Activated T-cell treated with anti-CD3 and anti-CD28 coated beads, Interleukin-2, amount 50 U/mL, for 72 hours (primary cell): ENCODE measurements around the gene JSRP1. TPM values are rescaled to one million over a fixed set of nuclear protein-coding genes. Genes with fewer than 3 reads are reported as not detected.

ENCODE experiments used
- ATAC-seq, 2 donors: fragments of 150-1000 bp; cut with Tn5 transposase; replicated peaks in 1 of 2; 2 replicates each; pipeline ENCODE4 v1.10.0; 2021; ENCODE audit warnings: moderate library complexity in 2 of 2, mild to moderate bottlenecking in 1 of 2
- DNase-seq, 2 donors: peaks; one replicate each; pipeline ENCODE4 v3.0.0; 2021 to 2022; ENCODE audit warnings: mixed read lengths in 1 of 2
- H3K27ac Mint-ChIP-seq: one replicate; pipeline ENCODE4 v1.8.0; 2022; ENCODE audit warnings: mild to moderate bottlenecking, moderate library complexity, mixed read lengths
- H3K27me3 Mint-ChIP-seq: one replicate; pipeline ENCODE4 v1.8.0; 2022; ENCODE audit warnings: low read depth, mixed read lengths
- H3K36me3 Mint-ChIP-seq, 2 donors: one replicate each; pipeline ENCODE4 v1.8.0; 2022; ENCODE audit warnings: mixed read lengths in 2 of 2, mild to moderate bottlenecking in 1 of 2; ENCODE audit not compliant: insufficient read depth in 2 of 2
- H3K4me1 Mint-ChIP-seq: one replicate; pipeline ENCODE4 v1.8.0; 2022; ENCODE audit warnings: low read depth, mixed read lengths
- H3K4me3 Mint-ChIP-seq, 2 donors: one replicate each; pipeline ENCODE4 v1.8.0; 2022; ENCODE audit warnings: mild to moderate bottlenecking in 2 of 2, mixed read lengths in 2 of 2, moderate library complexity in 2 of 2
- H3K9me3 Mint-ChIP-seq, 2 donors: one replicate each; pipeline ENCODE4 v1.8.0; 2022; ENCODE audit warnings: mixed read lengths in 2 of 2
- total RNA-seq, 2 donors: library from RNA; stranded (reverse); gene quantifications; one replicate each; pipeline ENCODE4 v1.2.3, GENCODE V29; 2022

JSRP1 gene
- total RNA-seq, 2 donors from 2014 or later, result 0.72 to 1.6 TPM

- peaks cover 28% of the 10 kb centered on the region for H3K4me1 Mint-ChIP-seq
- H3K27ac Mint-ChIP-seq, result peak overlapping the region; percentile 61
- no peaks in the 10 kb centered on the region for H3K27me3 Mint-ChIP-seq
- no peak overlapping the region for H3K4me3 Mint-ChIP-seq
- ATAC-seq (no peak), DNase-seq (no peak)
- no peaks in the 10 kb centered on the region for H3K9me3 Mint-ChIP-seq
- peaks cover 4 to 6% of the 10 kb centered on the region in 2 donors for H3K36me3 Mint-ChIP-seq
These were observed 20.9 kb upstream of the JSRP1 start for GRCh38 chr19:2277138-2277537.

DNA sequence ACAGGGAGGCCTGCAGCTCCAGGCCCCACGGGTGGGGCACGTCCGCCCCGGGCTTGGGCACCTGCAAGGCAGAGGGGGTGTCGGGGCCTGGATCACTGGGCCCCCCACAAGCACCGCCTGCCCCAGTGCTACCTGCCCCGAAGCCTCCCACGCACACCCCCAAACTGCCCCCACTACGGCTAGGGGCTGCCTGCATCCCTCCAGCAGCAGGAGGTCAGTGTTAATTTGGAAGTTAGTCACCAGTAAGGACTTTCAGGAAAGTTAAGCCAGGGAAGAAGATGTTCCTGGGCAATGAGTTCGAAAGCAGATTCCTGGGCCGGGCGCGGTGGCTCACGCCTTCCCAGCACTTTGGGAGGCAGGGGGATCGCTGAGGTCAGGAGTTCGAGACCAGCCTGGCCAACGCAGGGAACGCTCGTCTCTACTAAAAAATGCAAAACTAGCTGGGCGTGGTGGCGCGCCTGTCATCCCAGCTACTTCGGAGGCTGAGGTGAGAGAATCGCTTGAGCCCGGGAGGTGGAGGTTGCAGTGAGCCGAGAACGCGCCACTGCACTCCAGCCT lies 20.3 kb upstream of the JSRP1 start:
- peaks cover 8 to 11% of the 10 kb centered on the region in 2 donors for H3K36me3 Mint-ChIP-seq
- peak overlapping the region; percentile 50 for H3K27ac Mint-ChIP-seq
- no peaks in the 10 kb centered on the region for H3K27me3 Mint-ChIP-seq
- peaks cover 29% of the 10 kb centered on the region for H3K4me1 Mint-ChIP-seq
- ATAC-seq (no peak), DNase-seq (no peak)
- H3K4me3 Mint-ChIP-seq, result no peak overlapping the region
- H3K9me3 Mint-ChIP-seq, result no peaks in the 10 kb centered on the region

- H3K4me1 Mint-ChIP-seq, result peaks cover 31% of the 10 kb centered on the region
- ATAC-seq, result no peak
- no peak overlapping the region for H3K4me3 Mint-ChIP-seq
- no peaks in the 10 kb centered on the region for H3K27me3 Mint-ChIP-seq
- peaks cover 11 to 13% of the 10 kb centered on the region in 2 donors for H3K36me3 Mint-ChIP-seq
- H3K9me3 Mint-ChIP-seq, result no peaks in the 10 kb centered on the region
- DNase-seq, result no peak
- no peak overlapping the region for H3K27ac Mint-ChIP-seq
These were observed 19.6 kb upstream of the JSRP1 start for GRCh38 chr19:2275588-2276428.

DNA sequence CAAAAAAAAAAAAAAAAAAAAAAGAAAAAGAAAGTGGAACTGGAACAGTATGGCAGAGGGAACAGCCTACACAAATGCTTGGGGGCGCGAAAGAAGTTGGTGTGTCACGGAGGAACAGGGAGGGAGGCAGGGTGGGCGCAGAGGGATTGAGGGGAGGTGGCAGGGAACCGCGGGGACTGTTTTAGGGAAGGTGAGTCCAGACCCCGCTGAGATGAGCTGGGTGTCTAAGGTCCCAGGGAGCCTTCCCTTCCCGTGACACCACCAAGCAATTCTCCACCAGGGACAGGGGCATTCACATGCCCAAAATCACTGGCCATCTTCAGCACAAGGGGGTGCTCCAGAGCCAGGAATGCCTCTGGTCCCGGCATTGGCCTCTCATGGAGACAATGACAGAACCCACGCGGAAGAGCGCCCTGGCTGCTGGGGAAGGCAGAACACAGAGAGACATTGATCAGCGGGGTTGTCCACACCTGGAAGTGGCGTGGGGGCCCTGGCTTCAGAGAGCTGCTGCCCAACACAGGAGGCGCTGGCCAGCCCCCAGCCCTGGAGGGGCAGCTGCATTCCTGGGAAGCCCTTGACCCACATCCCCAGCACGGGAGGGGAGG lies 18.8 kb upstream of the JSRP1 start:
- no peak for ATAC-seq
- H3K27ac Mint-ChIP-seq, result peak overlapping the region; percentile 69
- no peaks in the 10 kb centered on the region for H3K27me3 Mint-ChIP-seq
- peaks cover 13% of the 10 kb centered on the region in 2 donors for H3K36me3 Mint-ChIP-seq
- H3K4me1 Mint-ChIP-seq, result peaks cover 31% of the 10 kb centered on the region
- DNase-seq, result no peak
- no peaks in the 10 kb centered on the region for H3K9me3 Mint-ChIP-seq
- H3K4me3 Mint-ChIP-seq, result peak overlapping the region in 1 of 2 donors; percentile 25

GRCh38 chr19:2274185-2274711 lies 18.0 kb upstream of the JSRP1 start:
- peaks cover 31% of the 10 kb centered on the region for H3K4me1 Mint-ChIP-seq
- ATAC-seq, result no peak

DNA sequence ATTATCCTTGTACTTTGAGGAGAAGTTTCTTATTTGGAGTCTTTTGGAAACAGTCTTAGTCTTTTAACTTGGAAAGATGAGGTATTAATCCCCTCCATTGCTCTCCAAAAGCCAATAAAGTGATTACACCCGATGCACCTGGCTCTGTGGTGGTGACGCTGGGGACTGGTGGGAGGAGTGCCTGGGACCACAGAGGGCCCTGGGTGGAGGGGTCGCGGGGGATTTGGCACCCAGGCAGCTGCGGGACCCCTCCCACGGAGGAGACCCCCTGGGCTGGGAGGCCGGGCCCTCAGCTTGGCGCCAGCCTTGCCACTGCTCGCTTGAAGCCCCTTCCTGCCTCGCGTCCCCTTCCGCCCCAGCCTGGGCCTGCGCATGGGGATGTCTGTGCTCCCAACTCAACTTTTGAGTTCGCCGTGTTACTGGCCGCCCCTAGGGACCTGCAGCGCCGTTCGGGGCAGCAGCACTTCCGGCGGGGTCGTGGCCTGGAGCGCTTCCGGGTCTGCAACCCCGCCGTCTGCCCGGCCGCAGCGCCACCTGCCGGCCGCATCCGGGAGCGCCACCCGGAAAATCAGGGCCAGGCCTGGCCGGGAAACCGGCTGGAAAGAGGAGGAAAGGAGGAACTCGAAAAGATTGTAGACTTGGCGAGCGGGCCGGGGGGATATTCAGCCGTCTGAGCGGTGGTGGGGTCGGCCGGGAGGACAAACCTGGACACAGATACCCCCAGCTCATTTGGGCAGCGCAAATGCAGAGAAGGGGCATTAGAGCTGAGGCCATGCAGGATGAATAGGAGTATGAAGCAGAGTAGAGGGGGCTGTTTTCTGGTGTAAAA lies 17.4 kb upstream of the JSRP1 start:
- peak overlapping the region; percentile 88 to 96 for H3K4me3 Mint-ChIP-seq
- H3K27me3 Mint-ChIP-seq, result no peaks in the 10 kb centered on the region
- peaks cover 31% of the 10 kb centered on the region for H3K4me1 Mint-ChIP-seq
- peak; percentile 70 to 72 for ATAC-seq
- H3K9me3 Mint-ChIP-seq, result no peaks in the 10 kb centered on the region
- H3K27ac Mint-ChIP-seq, result peak overlapping the region; percentile 69
- DNase-seq, result peak; percentile 90 to 92
- H3K36me3 Mint-ChIP-seq, result peaks cover 16 to 17% of the 10 kb centered on the region in 2 donors

More at GRCh38 chr19:2274185-2274711, 18.0 kb upstream of the JSRP1 start:
- no peaks in the 10 kb centered on the region for H3K9me3 Mint-ChIP-seq
- H3K4me3 Mint-ChIP-seq, result peak overlapping the region; percentile 88 to 96
- peaks cover 16 to 17% of the 10 kb centered on the region in 2 donors for H3K36me3 Mint-ChIP-seq
- H3K27ac Mint-ChIP-seq, result peak overlapping the region; percentile 69
- DNase-seq, result no peak
- H3K27me3 Mint-ChIP-seq, result no peaks in the 10 kb centered on the region

- DNase-seq, result no peak
- Mint-ChIP-seq H3K27me3 (no peaks in the 10 kb centered on the region), H3K9me3 (no peaks in the 10 kb centered on the region), H3K4me1 (peaks cover 42% of the 10 kb centered on the region), H3K27ac (peak overlapping the region; percentile 92), H3K4me3 (peak overlapping the region; percentile 88 to 96), H3K36me3 (peaks cover 16 to 17% of the 10 kb centered on the region in 2 donors)
- ATAC-seq, result no peak
These were observed 15.3 kb upstream of the JSRP1 start for GRCh38 chr19:2271234-2272103.

DNA sequence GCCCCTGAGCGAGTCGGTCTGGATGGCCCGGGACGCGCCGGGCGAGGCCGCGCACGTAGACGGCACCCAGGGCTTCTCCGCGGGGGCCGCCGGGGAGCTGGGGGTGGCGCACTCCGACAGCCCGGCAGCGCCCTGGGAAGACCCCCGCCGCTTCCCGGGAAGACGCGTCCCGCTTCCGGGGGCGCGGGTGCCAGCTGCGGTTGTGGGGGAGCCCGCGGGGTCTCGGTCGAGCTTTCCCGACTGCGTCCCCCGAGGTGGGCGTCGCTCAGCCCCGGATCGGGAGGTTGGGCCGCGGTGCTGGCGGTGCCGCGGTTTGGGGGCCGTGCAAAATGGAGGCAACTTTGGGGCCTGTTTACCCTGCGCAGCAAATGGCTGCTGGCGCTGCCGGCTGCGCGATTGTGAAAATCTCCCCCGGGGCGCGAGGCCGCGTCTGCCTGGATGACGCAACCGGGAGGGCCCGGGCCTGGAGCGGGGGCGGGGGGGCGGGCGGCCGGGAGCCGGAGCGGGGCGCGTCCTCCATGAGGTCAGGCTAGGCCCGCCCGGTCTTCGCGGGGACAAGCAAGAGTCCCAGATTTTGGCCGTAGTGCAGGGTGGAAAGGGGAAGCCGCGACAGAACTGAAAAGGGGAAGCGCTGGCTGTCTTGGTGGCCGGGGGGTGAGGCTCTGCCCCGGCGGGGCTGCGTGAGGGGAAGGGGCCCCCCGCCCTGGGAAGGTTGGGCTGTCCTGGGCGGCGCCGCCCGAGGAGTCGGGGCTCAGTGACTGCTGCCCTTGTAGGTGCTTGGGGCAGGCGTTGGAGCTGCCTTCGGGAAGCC lies 14.4 kb upstream of the JSRP1 start:
- Mint-ChIP-seq H3K9me3 (no peaks in the 10 kb centered on the region), H3K36me3 (peaks cover 16 to 17% of the 10 kb centered on the region in 2 donors), H3K4me3 (peak overlapping the region; percentile 88 to 96), H3K4me1 (peaks cover 47% of the 10 kb centered on the region), H3K27me3 (no peaks in the 10 kb centered on the region), H3K27ac (peak overlapping the region; percentile 81)
- DNase-seq (peak; percentile 84 to 85), ATAC-seq (peak; percentile 40 to 43)

DNA sequence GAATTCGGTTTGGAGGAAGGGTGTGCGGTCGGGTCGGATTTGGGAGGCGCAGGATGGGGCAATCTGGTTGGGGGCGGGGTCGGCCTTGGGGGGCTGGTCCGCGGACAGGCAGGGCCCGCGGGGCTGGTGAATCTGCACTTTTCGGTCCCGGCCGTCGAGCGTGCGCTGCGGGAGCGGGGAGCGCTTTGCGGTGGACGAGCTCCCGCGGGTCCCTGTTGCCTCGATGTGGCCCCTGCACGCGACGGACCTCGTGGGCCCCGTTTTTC lies 13.9 kb upstream of the JSRP1 start:
- Mint-ChIP-seq H3K9me3 (no peaks in the 10 kb centered on the region), H3K4me3 (peak overlapping the region; percentile 88 to 96), H3K27me3 (no peaks in the 10 kb centered on the region), H3K27ac (peak overlapping the region; percentile 81), H3K4me1 (peaks cover 47% of the 10 kb centered on the region), H3K36me3 (peaks cover 16 to 17% of the 10 kb centered on the region in 2 donors)
- DNase-seq (peak in 1 of 2 donors; percentile 43), ATAC-seq (no peak)

- Mint-ChIP-seq H3K27me3 (no peaks in the 10 kb centered on the region), H3K4me3 (peak overlapping the region; percentile 88 to 96), H3K36me3 (peaks cover 16 to 17% of the 10 kb centered on the region in 2 donors), H3K27ac (peak overlapping the region; percentile 91), H3K4me1 (peaks cover 46% of the 10 kb centered on the region), H3K9me3 (no peaks in the 10 kb centered on the region)
- ATAC-seq, result peak; percentile 75 to 77
- peak; percentile 99 to 100 for DNase-seq
These were observed 13.3 kb upstream of the JSRP1 start for GRCh38 chr19:2269244-2270156.

DNA sequence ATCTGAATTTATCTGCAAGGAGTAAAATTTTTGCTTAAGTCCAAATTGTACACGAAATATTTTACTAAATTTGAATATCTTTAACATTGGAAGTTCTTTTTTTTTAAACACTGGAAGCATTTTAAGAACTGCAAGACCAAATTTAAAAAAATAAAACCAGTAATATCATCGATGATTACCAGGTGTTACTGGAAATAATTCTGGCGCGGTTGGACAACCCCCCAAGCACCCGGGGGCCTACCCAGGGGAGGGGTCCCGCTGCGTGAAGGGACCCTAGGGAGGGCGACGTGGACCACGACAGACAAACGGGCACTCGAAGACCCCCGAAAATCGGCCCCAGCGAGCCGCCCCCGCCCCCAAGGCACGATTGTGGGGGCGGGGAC lies 12.6 kb upstream of the JSRP1 start:
- H3K4me3 Mint-ChIP-seq, result peak overlapping the region; percentile 88 to 96
- H3K9me3 Mint-ChIP-seq, result no peaks in the 10 kb centered on the region
- DNase-seq, result no peak
- H3K4me1 Mint-ChIP-seq, result peaks cover 40% of the 10 kb centered on the region
- H3K36me3 Mint-ChIP-seq, result peaks cover 13 to 15% of the 10 kb centered on the region in 2 donors
- no peaks in the 10 kb centered on the region for H3K27me3 Mint-ChIP-seq
- no peak for ATAC-seq
- H3K27ac Mint-ChIP-seq, result peak overlapping the region; percentile 73
